Vagina (tissue), 2 donors: ENCODE data around the gene EDC3.

ENCODE experiments used
- POLR2A ChIP-seq, 2 donors: fragments of 450-650 bp; IDR thresholded peaks; one replicate each; pipeline ENCODE4 v1.6.1; 2017; ENCODE audit warnings: antibody characterized with exemption in 2 of 2, mild to moderate bottlenecking in 2 of 2, moderate library complexity in 2 of 2
- POLR2AphosphoS5 ChIP-seq, 2 donors: sonication (generic); formaldehyde crosslinking; IDR thresholded peaks; one replicate each; pipeline ENCODE4 v1.9.0; 2017; ENCODE audit warnings: antibody characterized with exemption in 2 of 2, mild to moderate bottlenecking in 2 of 2, low read depth in 1 of 2; ENCODE audit not compliant: insufficient read depth in 1 of 2
- TF ChIP-seq, protein P1 (sequence below), 3 experiments: fragments of 450-650 bp in 2 of 3; fragments of 200-600 bp in 1 of 3; sonication (generic) in 1 of 3; IDR thresholded peaks; one replicate each; pipeline ENCODE4 v1.5.1; 2017 to 2019; ENCODE audit warnings: antibody characterized with exemption in 3 of 3, mild to moderate bottlenecking in 2 of 3, moderate library complexity in 2 of 3

GRCh38 chr15:74710319-74711094 is 14.7 kb upstream of the EDC3 start:
- TF ChIP-seq, protein P1, sequence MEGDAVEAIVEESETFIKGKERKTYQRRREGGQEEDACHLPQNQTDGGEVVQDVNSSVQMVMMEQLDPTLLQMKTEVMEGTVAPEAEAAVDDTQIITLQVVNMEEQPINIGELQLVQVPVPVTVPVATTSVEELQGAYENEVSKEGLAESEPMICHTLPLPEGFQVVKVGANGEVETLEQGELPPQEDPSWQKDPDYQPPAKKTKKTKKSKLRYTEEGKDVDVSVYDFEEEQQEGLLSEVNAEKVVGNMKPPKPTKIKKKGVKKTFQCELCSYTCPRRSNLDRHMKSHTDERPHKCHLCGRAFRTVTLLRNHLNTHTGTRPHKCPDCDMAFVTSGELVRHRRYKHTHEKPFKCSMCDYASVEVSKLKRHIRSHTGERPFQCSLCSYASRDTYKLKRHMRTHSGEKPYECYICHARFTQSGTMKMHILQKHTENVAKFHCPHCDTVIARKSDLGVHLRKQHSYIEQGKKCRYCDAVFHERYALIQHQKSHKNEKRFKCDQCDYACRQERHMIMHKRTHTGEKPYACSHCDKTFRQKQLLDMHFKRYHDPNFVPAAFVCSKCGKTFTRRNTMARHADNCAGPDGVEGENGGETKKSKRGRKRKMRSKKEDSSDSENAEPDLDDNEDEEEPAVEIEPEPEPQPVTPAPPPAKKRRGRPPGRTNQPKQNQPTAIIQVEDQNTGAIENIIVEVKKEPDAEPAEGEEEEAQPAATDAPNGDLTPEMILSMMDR (IDR thresholded peaks at IDR 0.05): no peak
- TF ChIP-seq POLR2AphosphoS5 (IDR thresholded peaks at IDR 0.05; ENCODE audit: insufficient read depth in 1 of 2, low read depth in 1 of 2) (no peak), POLR2A (IDR thresholded peaks at IDR 0.05) (no peak)
